HG03139 (cell line): Measurements from ENCODE around the gene TMEM115.
A peak's percentile ranks its signal among the peaks of the same experiment; 100 is the strongest.

Experiments used
- ATAC-seq: cut with Tn5 transposase; IDR thresholded peaks from one replicate; pipeline ENCODE4 v1.9.1; 2021; ENCODE audit not compliant: unreplicated experiment

The TMEM115 gene

GRCh38 chr3:50353245-50354004 lies 5.9 kb downstream of the TMEM115 start:
- ATAC-seq, result no peak

- no peak for ATAC-seq
Observed at GRCh38 chr3:50352781-50353180, 6.5 kb downstream of the TMEM115 start.

- ATAC-seq, result no peak
Observed at GRCh38 chr3:50351323-50351697, 8.0 kb downstream of the TMEM115 start.

- ATAC-seq, result peak; percentile 77
Observed at GRCh38 chr3:50350527-50351322, 8.6 kb downstream of the TMEM115 start, which contains the start of the genes CYB561D2 and NPRL2. Gene CYB561D2 (plus strand): TSS chr3:50350862. CDS start chr3:50351434, 572 bp downstream. Gene NPRL2 (minus strand): TSS chr3:50350775. CDS start chr3:50350652, 123 bp downstream.

GRCh38 chr3:50350213-50350526 lies 9.2 kb downstream of the TMEM115 start:
- no peak for ATAC-seq

GRCh38 chr3:50347187-50347813 lies 12.0 kb downstream of the TMEM115 start:
- no peak for ATAC-seq

- no peak for ATAC-seq
Observed at GRCh38 chr3:50345586-50346234, 13.6 kb downstream of the TMEM115 start, which contains the start of gene ZMYND10. Gene ZMYND10 (minus strand): TSS chr3:50345732. CDS start chr3:50345579, 153 bp downstream.

- no peak for ATAC-seq
Observed at GRCh38 chr3:50345008-50345407, 14.3 kb downstream of the TMEM115 start.

- ATAC-seq, result no peak
Observed at GRCh38 chr3:50342813-50343633, 16.3 kb downstream of the TMEM115 start.

GRCh38 chr3:50341996-50342650 lies 17.2 kb downstream of the TMEM115 start:
- no peak for ATAC-seq

- no peak for ATAC-seq
Observed at GRCh38 chr3:50341537-50341936, 17.8 kb downstream of the TMEM115 start.

- peak; percentile 23 for ATAC-seq
Observed at GRCh38 chr3:50340448-50341329, 18.6 kb downstream of the TMEM115 start, which contains the start of gene RASSF1. Gene RASSF1 (minus strand): TSS chr3:50340836. CDS start chr3:50340805, 31 bp downstream.

GRCh38 chr3:50340147-50340447 lies 19.2 kb downstream of the TMEM115 start:
- no peak for ATAC-seq

- ATAC-seq, result no peak
Observed at GRCh38 chr3:50339485-50340146, 19.7 kb downstream of the TMEM115 start.

- ATAC-seq, result no peak
Observed at GRCh38 chr3:50338965-50339364, 20.4 kb downstream of the TMEM115 start.

GRCh38 chr3:50337175-50337861 lies 22.0 kb downstream of the TMEM115 start:
- ATAC-seq, result peak; percentile 75

- ATAC-seq, result peak; percentile 4
Observed at GRCh38 chr3:50336452-50337174, 22.7 kb downstream of the TMEM115 start.
